Nephron progenitor cell (in vitro differentiated cells): ENCODE data around the gene SLC7A6OS.

ENCODE experiments used
- DNase-seq: peaks from one replicate; pipeline ENCODE4 v3.0.0; 2021
- H3K27ac Mint-ChIP-seq: 2 replicates; pipeline ENCODE4 v1.8.0; 2021; ENCODE audit warnings: mild to moderate bottlenecking, moderate library complexity, mixed read lengths
- H3K27me3 Mint-ChIP-seq: 2 replicates; pipeline ENCODE4 v1.8.0; 2021; ENCODE audit warnings: mild to moderate bottlenecking, low read depth, mixed read lengths; ENCODE audit not compliant: poor library complexity
- H3K36me3 Mint-ChIP-seq: 2 replicates; pipeline ENCODE4 v1.8.0; 2021; ENCODE audit warnings: low read depth, mixed read lengths
- H3K4me1 Mint-ChIP-seq: 2 replicates; pipeline ENCODE4 v1.8.0; 2021; ENCODE audit warnings: mixed read lengths
- H3K4me3 Mint-ChIP-seq: 2 replicates; pipeline ENCODE4 v1.8.0; 2021; ENCODE audit warnings: mild to moderate bottlenecking, moderate library complexity, mixed read lengths
- H3K9me3 Mint-ChIP-seq: 2 replicates; pipeline ENCODE4 v1.8.0; 2021; ENCODE audit warnings: mild to moderate bottlenecking, moderate library complexity, mixed read lengths
- CTCF ChIP-seq: fragments of 200-600 bp; sonication (generic); IDR thresholded peaks from 2 replicates; pipeline ENCODE4 v1.5.0; 2021; ENCODE audit warnings: antibody characterized with exemption

Gene SLC7A6OS

GRCh38 chr16:68296693-68297092 lies 14.1 kb downstream of the SLC7A6OS start:
- Mint-ChIP-seq H3K9me3 (no peaks in the 10 kb centered on the region), H3K27me3 (no peaks in the 10 kb centered on the region), H3K4me3 (no peak overlapping the region), H3K4me1 (no peaks in the 10 kb centered on the region), H3K36me3 (peaks cover 38% of the 10 kb centered on the region), H3K27ac (peak overlapping the region; percentile 58)
- no peak for TF ChIP-seq CTCF
- no peak for DNase-seq

- TF ChIP-seq CTCF = no peak
- Mint-ChIP-seq H3K27me3 (no peaks in the 10 kb centered on the region), H3K27ac (peak overlapping the region; percentile 58), H3K36me3 (peaks cover 38% of the 10 kb centered on the region), H3K4me3 (no peak overlapping the region), H3K4me1 (no peaks in the 10 kb centered on the region), H3K9me3 (no peaks in the 10 kb centered on the region)
- DNase-seq = no peak
Measured at GRCh38 chr16:68296291-68296690, 14.5 kb downstream of the SLC7A6OS start.

DNA sequence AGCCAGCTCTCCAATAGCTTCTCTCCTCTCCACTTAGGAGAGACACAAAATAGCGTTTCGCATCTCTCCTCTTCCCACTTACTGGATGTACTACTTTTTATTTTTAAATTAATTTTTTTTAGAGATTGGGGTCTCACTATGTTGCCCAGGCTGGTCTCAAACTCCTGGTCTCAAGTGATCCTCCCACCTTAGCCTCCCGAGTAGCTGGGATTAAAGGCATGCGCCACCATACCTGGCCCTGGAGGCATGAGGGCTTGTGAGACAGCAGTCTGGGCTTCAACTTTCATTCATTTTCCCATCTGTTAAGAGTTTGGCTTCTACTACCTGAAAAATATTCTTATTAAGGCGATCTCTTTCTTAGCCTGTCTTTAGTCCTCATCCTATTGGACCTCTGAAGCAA lies 18.3 kb downstream of the SLC7A6OS start:
- no peak for DNase-seq
- Mint-ChIP-seq H3K36me3 (peaks cover 36% of the 10 kb centered on the region), H3K4me1 (peaks cover 13% of the 10 kb centered on the region), H3K4me3 (no peak overlapping the region), H3K27me3 (peaks cover 4% of the 10 kb centered on the region), H3K9me3 (no peaks in the 10 kb centered on the region), H3K27ac (no peak overlapping the region)
- TF ChIP-seq CTCF = no peak

DNA sequence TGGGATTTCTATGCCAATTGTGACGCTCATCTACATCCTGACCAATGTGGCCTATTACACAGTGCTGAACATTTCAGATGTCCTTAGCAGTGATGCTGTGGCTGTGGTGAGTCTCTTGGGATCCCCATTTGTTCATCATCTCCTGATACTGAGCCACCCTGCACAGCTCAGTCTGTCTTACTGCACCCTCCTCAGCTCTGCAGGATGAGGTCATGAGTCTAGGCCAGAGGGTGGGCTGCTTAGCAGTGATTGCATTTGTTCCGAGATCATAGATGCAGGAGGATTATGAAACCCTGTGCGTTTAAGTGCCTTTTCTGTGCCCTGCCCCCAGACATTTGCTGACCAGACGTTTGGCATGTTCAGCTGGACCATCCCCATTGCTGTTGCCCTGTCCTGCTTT lies 19.5 kb downstream of the SLC7A6OS start:
- Mint-ChIP-seq H3K27me3 (peaks cover 4% of the 10 kb centered on the region), H3K27ac (no peak overlapping the region), H3K4me1 (peaks cover 13% of the 10 kb centered on the region), H3K9me3 (no peaks in the 10 kb centered on the region), H3K4me3 (no peak overlapping the region), H3K36me3 (peaks cover 37% of the 10 kb centered on the region)
- DNase-seq = no peak
- TF ChIP-seq CTCF = no peak

GRCh38 chr16:68290450-68290849 lies 20.3 kb downstream of the SLC7A6OS start:
- no peak for TF ChIP-seq CTCF
- Mint-ChIP-seq H3K27me3 (peaks cover 4% of the 10 kb centered on the region), H3K36me3 (peaks cover 40% of the 10 kb centered on the region), H3K4me3 (no peak overlapping the region), H3K9me3 (no peaks in the 10 kb centered on the region), H3K27ac (peak overlapping the region; percentile 30), H3K4me1 (peaks cover 13% of the 10 kb centered on the region)
- DNase-seq = no peak

- no peak overlapping the region for H3K4me3 Mint-ChIP-seq
Measured at GRCh38 chr16:68289621-68290329, 21.0 kb downstream of the SLC7A6OS start.

More at GRCh38 chr16:68289621-68290329, 21.0 kb downstream of the SLC7A6OS start:
- H3K4me1 Mint-ChIP-seq = peaks cover 13% of the 10 kb centered on the region
- H3K36me3 Mint-ChIP-seq = peaks cover 40% of the 10 kb centered on the region
- no peak for TF ChIP-seq CTCF
- H3K27me3 Mint-ChIP-seq = peaks cover 4% of the 10 kb centered on the region
- no peaks in the 10 kb centered on the region for H3K9me3 Mint-ChIP-seq
- peak overlapping the region; percentile 30 for H3K27ac Mint-ChIP-seq
- no peak for DNase-seq
